Heart right ventricle (tissue), 16 donors: ENCODE measurements around the gene MICALL2. TPM values are rescaled to one million over a fixed set of nuclear protein-coding genes. Genes with fewer than 3 reads are reported as not detected.

Source experiments
- ATAC-seq, 8 donors: fragments of 200-7000 bp; cut with Tn5 transposase; one replicate each; pipeline ENCODE4 v1.9.1; 2020; ENCODE audit warnings: mild to moderate bottlenecking in 8 of 8, moderate library complexity in 8 of 8, moderate number of reproducible peaks in 1 of 8
- DNase-seq, 2 donors: peaks; one replicate each; pipeline ENCODE4 v3.0.0-alpha.2; 2020
- H3K27ac ChIP-seq, 10 donors: fragments of 200-600 bp; sonication (generic) in 2 of 10; one replicate each; pipeline versions ENCODE4 v1.5.0 to v1.8.0; 2020 to 2022; ENCODE audit warnings: mild to moderate bottlenecking in 3 of 10
- H3K27me3 ChIP-seq, 7 donors: fragments of 200-600 bp; one replicate each; pipeline ENCODE4 v1.8.0; 2021 to 2022; ENCODE audit warnings: mild to moderate bottlenecking in 2 of 7
- H3K36me3 ChIP-seq, 9 donors: fragments of 200-600 bp; sonication (generic) in 1 of 9; one replicate each; pipeline versions ENCODE4 v1.5.0 to v1.8.0; 2020 to 2022; ENCODE audit warnings: mild to moderate bottlenecking in 2 of 9
- H3K4me1 ChIP-seq, 9 donors: fragments of 200-600 bp; sonication (generic) in 1 of 9; one replicate each; pipeline versions ENCODE4 v1.5.0 to v1.8.0; 2020 to 2022; ENCODE audit warnings: mild to moderate bottlenecking in 4 of 9
- H3K4me3 ChIP-seq, 10 donors: fragments of 200-600 bp; sonication (generic) in 2 of 10; one replicate each; pipeline versions ENCODE4 v1.5.0 to v1.8.0; 2020 to 2022; ENCODE audit warnings: mild to moderate bottlenecking in 7 of 10, moderate library complexity in 2 of 10
- H3K9me3 ChIP-seq, 11 donors: fragments of 200-600 bp in 10 of 11; sonication (generic) in 2 of 11; one replicate each; pipeline versions ENCODE4 v1.5.0 to v1.8.0; 2013 to 2022; ENCODE audit warnings: mild to moderate bottlenecking in 2 of 11, control low read depth in 1 of 11, moderate library complexity in 1 of 11
- CTCF ChIP-seq, 9 donors: fragments of 200-600 bp; sonication (generic) in 2 of 9; IDR thresholded peaks; one replicate each; pipeline versions ENCODE4 v1.5.0 to v1.8.0; 2021 to 2022; ENCODE audit warnings: antibody characterized with exemption in 9 of 9, mild to moderate bottlenecking in 5 of 9, moderate library complexity in 1 of 9
- WGBS, 2 donors: extraction: QIAGEN DNeasy Blood & Tissue Kit; methylation state at CpG; one replicate each; pipeline ENCODE4 v1.1.7; 2013; ENCODE audit warnings: inconsistent platforms in 1 of 2; 5-methylcytosine and 5-hydroxymethylcytosine counted together
- intact Hi-C, 10 donors: fragments of 100-400 bp; cut with DNase I; formaldehyde crosslinking; loops; one replicate each; pipeline versions ENCODE4 v1.11.1 to v1.14.2; 2022
- polyA plus RNA-seq, 2 donors: library from polyadenylated mRNA; stranded (reverse); fragments of 200-250 nt; gene quantifications; one replicate each; pipeline ENCODE4 v1.2.3, GENCODE V29; 2013
- total RNA-seq, 10 donors: library from RNA; stranded (reverse); fragmentation: NEBNext Ultra II Directional in 3 of 10; extraction: Animal tissue kit (Norgen Biotek cat#: 25700) in 3 of 10; gene quantifications; one replicate each; pipeline versions ENCODE4 v1.2.1 to v1.2.4, GENCODE V29; 2021 to 2023
- donor health status: Arrhythmogenic right ventricular cardiomyopathy.
- donor health status: ischemic (EF 13 %, LVEDD 7.1; RV severe dilation, severe dysfunction).
- donor health status: healthy with polysubstance abuse.
- donor health status: DM: no; HTN: yes; CAD: no.
- donor health status: DM: no; HTN: no; CAD: no.
- donor health status: ischemic (EF 25% LVEDD 6.9; RV normal size, moderate dysfunction).
- donor health status: ischemic (EF 25% LVEDD 5.7; RV mildly dilated, moderate dysfunction).
- donor health status: healthy.
- donor health status: DM: yes; HTN: yes; CAD: no.
- donor health status: Ischemic cardiomyopathy.
- donor health status: ischemic (EF 35%, LVEDD 5.7; RV mildly dilated, moderate dysfunction).
- donor health status: nonischemic (EF 11% LVEDD 7.7; RV severe dilation, severe dysfunction).
- donor health status: DM: yes; HTN: yes; CAD: no.
- donor health status: PGD.
- donor health status: ischemic (EF 29% LVEDD 5.4; RV normal size, mild dysfunction).
- donor health status: nonischemic (EF 23%, LVEDD 6.1; RV moderate dilation, normal function).

MICALL2 gene
- total and polyA plus RNA-seq, 12 donors, result 4.6 to 38.3 (median 8.7) TPM

GRCh38 chr7:1391449-1391848, 67.8 kb downstream of the MICALL2 start:
- peaks cover 0 to 76% (median 59%) of the 10 kb centered on the region in 7 donors for H3K27me3 ChIP-seq
- no peaks in the 10 kb centered on the region for H3K36me3 ChIP-seq
- H3K27ac ChIP-seq, result no peak overlapping the region
- no peak for ATAC-seq
- WGBS, 2 donors, result 82 to 83% methylated on average over 4 of the region's 4 CpGs
- intact Hi-C loops, result no loop called here
- H3K4me1 ChIP-seq, result no peaks in the 10 kb centered on the region
- no peak overlapping the region for H3K4me3 ChIP-seq
- TF ChIP-seq CTCF (IDR thresholded peaks at IDR 0.05), result no peak
- peaks cover 0 to 29% (median 6%) of the 10 kb centered on the region in 11 donors for H3K9me3 ChIP-seq
- no peak for DNase-seq

- Histone ChIP-seq H3K27me3 (peaks cover 3 to 82% (median 60%) of the 10 kb centered on the region in 7 donors), H3K4me1 (no peaks in the 10 kb centered on the region), H3K4me3 (no peak overlapping the region), H3K9me3 (peaks cover 0 to 18% (median 6%) of the 10 kb centered on the region in 11 donors), H3K36me3 (no peaks in the 10 kb centered on the region), H3K27ac (no peak overlapping the region)
- no peak for ATAC-seq
- intact Hi-C loops, result no loop called here
- TF ChIP-seq CTCF (IDR thresholded peaks at IDR 0.05), result no peak
- WGBS, 2 donors, result 67 to 71% methylated on average over 22 to 29 of the region's 29 CpGs
- no peak for DNase-seq
Measured at GRCh38 chr7:1388703-1389335, 70.5 kb downstream of the MICALL2 start.

- Histone ChIP-seq H3K27me3 (peaks cover 5 to 83% (median 66%) of the 10 kb centered on the region in 7 donors), H3K4me1 (no peaks in the 10 kb centered on the region), H3K27ac (no peak overlapping the region), H3K9me3 (peaks cover 0 to 14% (median 6%) of the 10 kb centered on the region in 11 donors), H3K36me3 (no peaks in the 10 kb centered on the region), H3K4me3 (no peak overlapping the region)
- TF ChIP-seq CTCF (IDR thresholded peaks at IDR 0.05), result no peak
- ATAC-seq, result no peak
- DNase-seq, result no peak
- 83 to 84% methylated on average over 19 of the region's 19 CpGs for WGBS, 2 donors
- intact Hi-C loops, result no loop called here
Measured at GRCh38 chr7:1388021-1388702, 71.1 kb downstream of the MICALL2 start.

- DNase-seq (no peak), ATAC-seq (no peak)
- Histone ChIP-seq H3K27ac (no peak overlapping the region), H3K36me3 (no peaks in the 10 kb centered on the region), H3K4me1 (no peaks in the 10 kb centered on the region), H3K4me3 (no peak overlapping the region), H3K27me3 (peaks cover 5 to 83% (median 71%) of the 10 kb centered on the region in 7 donors), H3K9me3 (peaks cover 0 to 13% (median 6%) of the 10 kb centered on the region in 11 donors)
- WGBS, 2 donors, result 74 to 80% methylated on average over 17 of the region's 18 CpGs
- TF ChIP-seq CTCF (IDR thresholded peaks at IDR 0.05), result no peak
- intact Hi-C loops, result no loop called here
Measured at GRCh38 chr7:1387261-1387660, 72.0 kb downstream of the MICALL2 start.
